T-helper 1 cell (primary cell): Measurements from ENCODE around the gene TCN2.
"Not testable (repeated sequence)": the region's sequence is repeated elsewhere in the genome, so short reads cannot be mapped to it uniquely, and the experiment has no call there.

Experiments
- DNase-seq, 5 donors: peaks; one replicate each; pipeline ENCODE4 v3.0.0-alpha.2; 2012 to 2020

Gene TCN2

GRCh38 chr22:30649430-30650007 is 42.5 kb downstream of the TCN2 start:
- DNase-seq = peak in 4 of 5 donors; percentile 19 to 83 (median 34)

- DNase-seq = no peak
These were observed 43.6 kb downstream of the TCN2 start for GRCh38 chr22:30650508-30651116.

GRCh38 chr22:30652852-30653251 is 45.9 kb downstream of the TCN2 start:
- no peak for DNase-seq

- DNase-seq = no peak
These were observed 47.4 kb downstream of the TCN2 start for GRCh38 chr22:30654361-30654760.

- no peak for DNase-seq
These were observed 48.6 kb downstream of the TCN2 start for GRCh38 chr22:30655532-30655931.

- no peak for DNase-seq
These were observed 55.1 kb downstream of the TCN2 start for GRCh38 chr22:30662040-30662439.

- DNase-seq = no peak
These were observed 57.8 kb downstream of the TCN2 start for GRCh38 chr22:30664798-30665197.

- DNase-seq = no peak
These were observed 58.3 kb downstream of the TCN2 start for GRCh38 chr22:30665266-30665665.

GRCh38 chr22:30665786-30666185 is 58.8 kb downstream of the TCN2 start:
- no peak for DNase-seq

- DNase-seq = no peak
These were observed 60.1 kb downstream of the TCN2 start for GRCh38 chr22:30667107-30667493.

- peak; percentile 86 to 92 (median 90) for DNase-seq
These were observed 60.8 kb downstream of the TCN2 start, which contains the start of gene DUSP18 for GRCh38 chr22:30667494-30668385. TSS of gene DUSP18 (minus strand) at chr22:30667875. CDS start at chr22:30664003, 3,872 bp downstream.

- no peak for DNase-seq
These were observed 61.4 kb downstream of the TCN2 start for GRCh38 chr22:30668386-30668710.

- no peak for DNase-seq
These were observed 64.1 kb downstream of the TCN2 start for GRCh38 chr22:30671071-30671470.

GRCh38 chr22:30673136-30673535 is 66.2 kb downstream of the TCN2 start:
- DNase-seq = no peak

GRCh38 chr22:30674482-30674881 is 67.5 kb downstream of the TCN2 start:
- DNase-seq = no peak

- DNase-seq = no peak
These were observed 68.5 kb downstream of the TCN2 start for GRCh38 chr22:30675436-30675835.

GRCh38 chr22:30676565-30676964 is 69.6 kb downstream of the TCN2 start:
- not testable (repeated sequence) for DNase-seq
